Common myeloid progenitor, CD34-positive (primary cell): ENCODE measurements around the gene PPP1R11.

ENCODE experiments used
- CTCF ChIA-PET: fragments of 350-600 bp; sonication (Branson Sonifier 250); formaldehyde crosslinking; loops from one replicate; lab custom pipeline; 2021; ENCODE audit warnings: antibody characterized with exemption; lab: Charles Lee
- POLR2A ChIA-PET: fragments of 350-600 bp; sonication (Branson Sonifier 250); formaldehyde crosslinking; loops from one replicate; lab custom pipeline; 2021; ENCODE audit warnings: antibody characterized with exemption; lab: Charles Lee
- DNase-seq, 3 donors: peaks; one replicate each; pipeline versions ENCODE4 v3.0.0 to v3.0.0-alpha.2; 2013
- H3K27ac ChIP-seq, 2 experiments: 1 replicate in 1 of 2; 2 replicates in 1 of 2; pipeline ENCODE4 v1.7.0; 2013; ENCODE audit warnings: inconsistent platforms in 2 of 2, low read length in 2 of 2, mild to moderate bottlenecking in 2 of 2, low read depth in 1 of 2, moderate library complexity in 1 of 2; ENCODE audit not compliant: severe bottlenecking in 2 of 2, insufficient read depth in 1 of 2, poor library complexity in 1 of 2
- H3K27me3 ChIP-seq, 5 experiments: replicated peaks in 2 of 5; 1 replicate in 3 of 5; 2 replicates in 2 of 5; pipeline versions ENCODE4 v1.6.1 to v1.7.0; 2013; ENCODE audit warnings: low read length in 4 of 5, mild to moderate bottlenecking in 2 of 5, moderate library complexity in 2 of 5, inconsistent platforms in 1 of 5; ENCODE audit not compliant: insufficient read depth in 5 of 5, control insufficient read depth in 4 of 5
- H3K36me3 ChIP-seq, 4 experiments: 1 replicate in 2 of 4; 2 replicates in 2 of 4; pipeline versions ENCODE4 v1.6.1 to v1.7.0; 2013; ENCODE audit warnings: low read length in 3 of 4, control low read depth in 1 of 4, mild to moderate bottlenecking in 1 of 4; ENCODE audit not compliant: control insufficient read depth in 4 of 4, insufficient read depth in 4 of 4
- H3K4me1 ChIP-seq, 4 experiments: 1 replicate in 3 of 4; 2 replicates in 1 of 4; pipeline versions ENCODE4 v1.6.1 to v1.7.1; 2013; ENCODE audit warnings: low read length in 3 of 4, mild to moderate bottlenecking in 3 of 4, control low read depth in 1 of 4, inconsistent platforms in 1 of 4, moderate library complexity in 1 of 4; ENCODE audit not compliant: control insufficient read depth in 4 of 4, insufficient read depth in 4 of 4; ENCODE audit errors: control extremely low read depth in 1 of 4
- H3K4me3 ChIP-seq, 7 experiments: 1 replicate in 4 of 7; 2 replicates in 3 of 7; pipeline versions ENCODE4 v1.5.1 to v1.7.0; 2013; ENCODE audit warnings: mild to moderate bottlenecking in 7 of 7, low read length in 6 of 7, moderate library complexity in 6 of 7, inconsistent platforms in 2 of 7, low read depth in 2 of 7, control low read depth in 1 of 7; ENCODE audit not compliant: insufficient read depth in 4 of 7, control insufficient read depth in 1 of 7; ENCODE audit errors: extremely low read depth in 1 of 7
- H3K9me3 ChIP-seq, 5 experiments: 1 replicate in 4 of 5; 2 replicates in 1 of 5; pipeline versions ENCODE4 v1.6.1 to v1.7.1; 2013; ENCODE audit warnings: low read length in 4 of 5, mild to moderate bottlenecking in 2 of 5, inconsistent platforms in 1 of 5, low read depth in 1 of 5, moderate library complexity in 1 of 5; ENCODE audit not compliant: control insufficient read depth in 4 of 5, insufficient read depth in 2 of 5; ENCODE audit errors: control extremely low read depth in 1 of 5
- whole genome bisulfite sequencing: methylation state at CpG from one replicate; pipeline ENCODE4 v1.1.5; 2013; ENCODE audit not compliant: insufficient coverage; 5-methylcytosine and 5-hydroxymethylcytosine counted together

Gene PPP1R11

GRCh38 chr6:30042914-30043313 is 24.1 kb upstream of the PPP1R11 start:
- ChIA-PET POLR2A (no interaction called here), CTCF (no interaction called here)
- H3K27ac ChIP-seq = no peak overlapping the region
- WGBS = no CpG with 5 or more reads among the region's 1 CpG
- DNase-seq = no peak
- no peaks in the 10 kb centered on the region for H3K4me1 ChIP-seq
- peaks cover 0 to 5% (median 0%) of the 10 kb centered on the region in 4 experiments for H3K36me3 ChIP-seq
- no peaks in the 10 kb centered on the region for H3K27me3 ChIP-seq
- no peaks in the 10 kb centered on the region for H3K9me3 ChIP-seq
- no peak overlapping the region for H3K4me3 ChIP-seq

GRCh38 chr6:30043744-30044143 is 23.3 kb upstream of the PPP1R11 start:
- DNase-seq = no peak
- no CpG with 5 or more reads among the region's 2 CpGs for WGBS
- Histone ChIP-seq H3K4me3 (no peak overlapping the region), H3K36me3 (peaks cover 0 to 5% (median 0%) of the 10 kb centered on the region in 4 experiments), H3K9me3 (no peaks in the 10 kb centered on the region), H3K4me1 (no peaks in the 10 kb centered on the region), H3K27ac (no peak overlapping the region), H3K27me3 (no peaks in the 10 kb centered on the region)
- ChIA-PET POLR2A (interaction anchor here (0.5 kb wide), 1 partner anchor 9 kb away, joined by 4 read pairs; no protein-coding TSS in a partner anchor), CTCF (interaction anchor here (1.4 kb wide), 1 partner anchor 9 kb away, joined by 4 read pairs; no protein-coding TSS in a partner anchor)

- Histone ChIP-seq H3K27me3 (no peaks in the 10 kb centered on the region), H3K4me1 (no peaks in the 10 kb centered on the region), H3K4me3 (no peak overlapping the region), H3K9me3 (no peaks in the 10 kb centered on the region), H3K27ac (no peak overlapping the region), H3K36me3 (peaks cover 0 to 5% (median 0%) of the 10 kb centered on the region in 4 experiments)
- ChIA-PET POLR2A (interaction anchor here (0.5 kb wide), 1 partner anchor 8 kb away, joined by 4 read pairs; no protein-coding TSS in a partner anchor), CTCF (interaction anchor here (1.4 to 3.0 kb wide), 2 partner anchors 7 to 10 kb away, joined by 4 to 10 read pairs; no protein-coding TSS in a partner anchor)
- DNase-seq = no peak
- WGBS = 100% methylated on average over 1 of the region's 2 CpGs
These were observed 22.4 kb upstream of the PPP1R11 start for GRCh38 chr6:30044630-30045029.

DNA sequence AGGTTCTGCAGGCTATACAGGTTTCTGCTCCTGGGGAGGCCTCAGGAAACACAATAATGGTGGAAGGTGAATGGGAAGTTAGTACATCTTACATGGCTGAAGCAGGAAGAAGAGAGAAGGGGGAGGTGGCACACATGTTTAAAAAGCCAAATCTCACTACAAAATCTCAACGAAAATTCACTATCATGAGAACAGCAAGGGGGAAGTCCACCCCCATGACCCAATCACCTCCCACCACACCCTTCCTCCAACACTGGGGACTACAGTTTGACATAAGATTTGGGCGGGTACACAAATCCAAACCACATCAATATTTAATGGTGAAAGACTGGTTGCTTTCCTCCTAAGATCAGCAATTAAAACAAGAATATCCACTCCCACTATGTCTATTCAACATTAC is 19.8 kb upstream of the PPP1R11 start:
- Histone ChIP-seq H3K27me3 (no peaks in the 10 kb centered on the region), H3K36me3 (peaks cover 0 to 10% (median 0%) of the 10 kb centered on the region in 4 experiments), H3K9me3 (no peaks in the 10 kb centered on the region), H3K27ac (no peak overlapping the region), H3K4me1 (no peaks in the 10 kb centered on the region), H3K4me3 (no peak overlapping the region)
- ChIA-PET CTCF (interaction anchor here (1.2 to 3.0 kb wide), 2 partner anchors 10 to 12 kb away, joined by 4 to 10 read pairs; no protein-coding TSS in a partner anchor), POLR2A (no interaction called here)
- DNase-seq = peak in 1 of 3 donors; percentile 18
- whole genome bisulfite sequencing = no CpG with 5 or more reads among the region's 2 CpGs

- Histone ChIP-seq H3K4me1 (no peaks in the 10 kb centered on the region), H3K4me3 (no peak overlapping the region), H3K27me3 (no peaks in the 10 kb centered on the region), H3K27ac (no peak overlapping the region), H3K36me3 (peaks cover 2 to 30% (median 13%) of the 10 kb centered on the region in 4 experiments), H3K9me3 (no peaks in the 10 kb centered on the region)
- no peak for DNase-seq
- 100% methylated on average over 1 of the region's 3 CpGs for WGBS
- POLR2A ChIA-PET = no interaction called here
- CTCF ChIA-PET = interaction anchor here (1.0 kb wide), 1 partner anchor 10 kb away, joined by 3 read pairs; no protein-coding TSS in a partner anchor
These were observed 13.3 kb upstream of the PPP1R11 start for GRCh38 chr6:30053682-30054081.

DNA sequence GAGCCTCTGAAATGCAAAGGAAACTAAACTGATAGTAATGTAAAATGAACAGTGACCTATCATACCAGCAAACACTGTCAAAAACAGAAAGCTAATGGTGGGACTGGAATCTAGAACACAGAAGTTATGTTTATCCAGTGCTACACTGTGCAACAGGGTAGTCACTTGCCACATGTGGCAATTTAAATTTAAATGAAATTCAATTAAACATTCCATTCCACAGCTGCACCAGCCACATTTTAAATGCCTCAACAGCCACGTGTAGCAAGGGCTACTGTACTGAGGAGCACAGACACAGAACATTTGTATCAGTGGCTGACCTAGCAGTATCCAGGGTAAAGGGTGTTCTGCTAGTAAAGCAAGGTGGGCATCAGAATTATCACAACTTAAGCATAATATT is 11.5 kb upstream of the PPP1R11 start:
- CTCF ChIA-PET = interaction anchor here (1.7 kb wide), 1 partner anchor 10 kb away, joined by 3 read pairs; no protein-coding TSS in a partner anchor
- no CpG with 5 or more reads among the region's 1 CpG for WGBS
- H3K27me3 ChIP-seq = no peaks in the 10 kb centered on the region
- H3K9me3 ChIP-seq = no peaks in the 10 kb centered on the region
- H3K4me1 ChIP-seq = peaks cover 7 to 11% (median 10%) of the 10 kb centered on the region in 4 experiments
- H3K4me3 ChIP-seq = no peak overlapping the region
- POLR2A ChIA-PET = no interaction called here
- DNase-seq = no peak
- no peak overlapping the region for H3K27ac ChIP-seq
- H3K36me3 ChIP-seq = peaks cover 2 to 30% (median 13%) of the 10 kb centered on the region in 4 experiments

DNA sequence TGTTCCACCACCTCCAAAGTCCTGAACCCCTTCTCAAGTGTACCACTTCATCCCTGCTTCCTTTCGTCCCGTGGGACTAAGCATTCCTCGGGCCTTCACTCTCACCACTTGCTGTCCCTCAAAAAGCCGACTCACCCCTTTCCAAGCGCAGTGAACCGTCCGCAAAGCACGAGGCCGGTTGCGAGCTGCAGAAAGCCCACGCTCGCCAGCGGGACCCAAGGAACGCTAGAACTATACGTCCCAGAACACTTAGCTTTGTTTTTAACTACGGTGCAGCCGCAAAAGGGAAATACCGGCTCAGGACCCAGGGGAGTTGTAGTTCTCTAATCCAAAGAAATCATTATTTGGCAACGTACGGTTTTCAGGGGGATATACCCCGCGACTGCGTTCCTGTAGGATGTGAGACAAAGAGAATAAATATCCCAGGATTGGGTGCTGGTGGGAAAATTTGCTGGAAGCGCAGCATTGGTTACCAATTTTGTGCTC is 6.3 kb upstream of the PPP1R11 start:
- Histone ChIP-seq H3K36me3 (peaks cover 8 to 35% (median 21%) of the 10 kb centered on the region in 4 experiments), H3K27me3 (no peaks in the 10 kb centered on the region), H3K27ac (peak overlapping the region; percentile 86 to 97), H3K9me3 (no peaks in the 10 kb centered on the region), H3K4me3 (peak overlapping the region; percentile 74 to 100 (median 95)), H3K4me1 (peaks cover 14 to 29% (median 22%) of the 10 kb centered on the region in 4 experiments)
- 0% methylated on average over 23 of the region's 24 CpGs for WGBS
- POLR2A ChIA-PET = interaction anchor here (0.6 to 1.5 kb wide), 4 partner anchors 10 to 152 kb away, joined by 3 read pairs; partner anchors contain the start of gene TRIM26
- CTCF ChIA-PET = interaction anchor here (1.0 to 2.7 kb wide), 3 partner anchors 9 to 42 kb away, joined by 3 to 9 read pairs (median 8); no protein-coding TSS in a partner anchor
- DNase-seq = peak in 2 of 3 donors; percentile 74
